GM08714 (cell line): Measurements from ENCODE around the gene ANKRD40CL.

Experiments
- H3K4me3 ChIP-seq: fragments of 200-500 bp; sonication (Bioruptor generic); 2 replicates; pipeline ENCODE4 v1.5.1; 2014; ENCODE audit warnings: mild to moderate bottlenecking, low read length, inconsistent platforms
- ZNF274 ChIP-seq: IDR thresholded peaks from 2 replicates; pipeline ENCODE4 v1.6.1; 2012; ENCODE audit warnings: mild to moderate bottlenecking, low read depth, low read length

ANKRD40CL gene

DNA sequence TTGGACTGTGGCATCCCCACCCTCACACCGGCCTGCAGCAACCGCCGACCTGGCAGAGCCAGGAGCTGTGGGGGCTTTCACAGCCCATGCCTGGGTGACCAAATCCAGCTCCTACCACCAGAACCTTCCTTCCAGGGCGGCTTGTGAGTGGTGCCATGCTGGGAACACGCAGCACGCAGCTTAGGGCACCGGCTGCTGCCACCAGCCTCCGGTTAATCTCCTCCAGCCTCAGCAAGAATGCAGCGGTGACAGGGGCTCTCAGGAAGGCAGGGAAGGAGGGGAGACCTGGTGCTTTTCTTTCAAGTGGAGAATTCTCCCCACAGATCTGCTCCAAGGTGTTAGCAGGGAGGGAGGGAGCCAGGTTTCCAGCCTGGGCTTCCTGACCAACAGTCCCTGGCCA, 32.3 kb upstream of the ANKRD40CL start:
- no peak overlapping the region for H3K4me3 ChIP-seq
- TF ChIP-seq ZNF274: no peak

DNA sequence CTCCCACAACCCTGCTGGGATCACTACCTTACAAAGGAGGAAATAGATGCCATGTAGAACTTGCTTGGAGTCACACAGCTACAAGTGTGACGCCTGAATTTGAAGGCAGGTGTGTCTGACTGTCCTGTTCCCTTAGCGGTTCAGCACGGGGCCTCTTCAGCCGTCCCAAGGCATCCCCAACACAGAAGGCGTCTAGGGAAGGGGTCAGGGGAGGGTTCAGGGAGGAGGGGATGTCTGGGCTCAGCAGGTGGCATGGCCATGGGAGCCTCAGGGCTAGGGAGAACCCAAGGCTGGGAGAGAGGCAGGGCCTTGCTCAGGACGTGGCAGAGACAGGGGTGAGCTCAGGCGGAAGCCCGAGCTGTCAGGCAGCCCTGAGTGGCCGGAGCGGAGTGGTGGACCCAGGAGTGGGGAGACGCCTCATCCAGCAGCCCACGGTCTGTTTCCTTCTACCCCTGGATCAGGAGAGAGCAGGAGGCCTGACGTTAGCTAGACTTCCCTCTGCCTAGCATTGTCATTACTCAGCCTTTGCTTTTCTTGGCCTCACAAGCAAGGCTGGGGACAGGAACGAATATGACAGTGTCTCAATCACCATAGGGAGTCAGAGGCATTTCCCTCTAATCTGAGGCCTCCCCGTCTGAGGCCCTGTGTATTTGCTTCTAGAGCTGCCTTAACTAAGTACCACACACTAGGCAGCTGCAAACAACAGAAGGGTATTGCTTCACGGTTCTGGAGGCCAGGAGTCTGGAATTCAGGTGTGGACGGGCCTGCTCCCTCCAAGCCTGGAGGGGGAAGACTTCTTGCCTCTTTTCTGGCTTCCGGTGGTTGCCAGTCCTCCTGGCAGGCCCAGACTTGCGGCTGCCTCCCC, 31.3 kb upstream of the ANKRD40CL start:
- no peak for TF ChIP-seq ZNF274
- no peak overlapping the region for H3K4me3 ChIP-seq

DNA sequence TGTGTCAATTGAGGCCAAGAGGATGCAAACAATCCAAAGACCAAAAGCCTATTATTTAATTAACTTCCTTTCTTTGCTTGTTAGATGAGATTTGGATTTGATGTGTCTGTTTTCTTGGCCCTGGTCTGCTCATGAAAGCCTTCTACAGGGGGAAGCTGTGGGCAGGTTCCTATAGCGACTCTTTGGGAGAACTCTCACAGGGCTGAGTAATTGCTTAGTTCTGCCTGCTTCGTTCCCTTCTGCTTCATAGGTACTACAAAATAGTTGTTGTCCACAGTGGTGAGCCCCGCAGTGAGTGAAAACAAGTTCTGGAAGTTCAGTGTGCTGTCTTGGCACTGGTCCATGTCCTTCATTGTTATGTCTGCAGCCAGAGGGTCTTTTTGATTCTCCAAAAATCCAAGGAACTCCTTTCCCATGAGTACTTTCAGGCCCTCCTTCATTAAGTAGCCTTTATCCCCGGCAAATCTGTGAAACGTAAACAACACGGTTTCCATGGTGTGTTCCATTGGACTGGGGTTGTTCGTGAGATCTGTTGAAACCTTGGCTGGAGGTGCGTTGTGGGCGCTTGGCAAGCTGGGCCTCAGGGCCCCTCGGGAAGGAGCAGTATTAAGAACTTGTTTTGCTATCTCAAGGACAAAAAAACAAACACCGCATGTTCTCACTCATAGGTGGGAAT, 30.0 kb upstream of the ANKRD40CL start:
- no peak for TF ChIP-seq ZNF274
- no peak overlapping the region for H3K4me3 ChIP-seq

DNA sequence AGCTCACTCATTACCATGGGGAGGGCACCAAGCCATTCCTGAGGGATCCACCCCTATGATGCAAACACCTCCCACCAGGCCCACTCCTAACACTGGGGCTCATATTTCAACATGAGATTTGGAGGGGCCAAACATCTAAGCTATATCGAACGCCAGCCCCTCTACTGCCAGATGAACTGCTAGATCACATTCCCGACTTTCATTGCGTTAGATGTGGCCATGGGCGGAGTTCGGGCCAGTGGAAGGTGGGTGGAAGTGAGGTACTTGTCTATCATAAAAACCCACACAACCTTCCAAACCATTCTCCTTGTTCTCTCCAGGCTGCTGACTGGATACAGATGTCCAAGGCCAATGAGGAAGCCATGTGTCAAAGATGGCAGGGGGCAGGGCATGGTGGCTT, 27.0 kb upstream of the ANKRD40CL start:
- TF ChIP-seq ZNF274: no peak
- no peak overlapping the region for H3K4me3 ChIP-seq

DNA sequence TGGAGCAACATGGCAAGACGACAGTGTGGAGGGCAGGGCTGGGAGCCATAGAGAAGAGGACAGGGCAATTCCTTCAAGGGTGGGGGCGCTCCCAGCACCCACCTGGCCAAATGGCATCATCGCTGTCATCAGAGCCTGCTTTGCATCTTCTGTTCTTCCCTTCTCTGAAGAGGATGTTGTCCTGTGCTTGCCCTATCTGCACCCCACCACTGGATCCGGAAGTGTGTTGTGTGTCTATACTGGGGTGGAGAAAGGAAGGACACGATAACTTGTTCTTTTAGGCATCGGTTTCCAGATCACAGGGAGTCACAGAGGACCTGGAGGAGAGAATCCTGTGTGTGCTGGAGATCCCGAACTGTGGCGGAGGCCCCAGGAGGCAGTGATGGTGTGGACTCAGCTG, 25.7 kb upstream of the ANKRD40CL start:
- TF ChIP-seq ZNF274: no peak
- no peak overlapping the region for H3K4me3 ChIP-seq

DNA sequence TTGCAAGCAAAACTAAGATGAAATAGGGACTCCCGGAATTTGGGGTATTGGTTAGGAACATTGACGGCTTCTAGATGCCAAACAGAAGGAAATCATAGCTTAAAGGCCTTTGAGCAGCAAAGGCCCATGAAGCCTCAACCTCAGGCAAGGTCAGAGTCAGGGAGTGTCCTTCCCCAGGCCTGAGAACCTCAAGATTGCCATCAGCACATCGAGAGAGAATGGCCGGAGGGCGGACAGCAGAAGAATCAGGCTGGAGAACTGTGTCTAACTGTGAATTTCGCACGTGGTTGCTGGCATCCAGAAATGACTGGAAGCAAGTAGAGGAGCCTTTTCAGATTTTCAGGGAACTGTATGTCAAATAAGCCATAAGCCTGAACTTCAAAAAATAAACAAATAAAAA, 24.8 kb upstream of the ANKRD40CL start:
- TF ChIP-seq ZNF274: no peak
- no peak overlapping the region for H3K4me3 ChIP-seq

DNA sequence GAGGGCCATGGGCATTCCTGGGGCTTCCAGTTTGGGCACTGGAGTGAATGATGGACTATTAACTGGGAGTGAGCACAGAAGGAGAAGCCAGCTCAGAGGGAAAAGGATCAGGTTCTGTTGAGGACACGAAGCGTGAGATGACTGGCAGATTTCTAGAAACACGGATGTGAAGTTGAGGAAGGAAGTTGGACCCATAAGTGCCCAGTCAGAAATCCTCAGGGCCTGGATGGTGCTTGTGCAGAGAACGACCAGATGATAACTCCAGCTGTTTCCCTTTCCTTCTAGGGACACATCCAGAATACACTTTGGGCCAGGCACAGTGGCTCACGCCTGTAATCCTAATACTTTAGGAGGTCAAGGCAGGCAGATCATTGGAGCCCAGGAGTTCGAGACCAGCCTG, 23.3 kb upstream of the ANKRD40CL start:
- TF ChIP-seq ZNF274: no peak
- no peak overlapping the region for H3K4me3 ChIP-seq

DNA sequence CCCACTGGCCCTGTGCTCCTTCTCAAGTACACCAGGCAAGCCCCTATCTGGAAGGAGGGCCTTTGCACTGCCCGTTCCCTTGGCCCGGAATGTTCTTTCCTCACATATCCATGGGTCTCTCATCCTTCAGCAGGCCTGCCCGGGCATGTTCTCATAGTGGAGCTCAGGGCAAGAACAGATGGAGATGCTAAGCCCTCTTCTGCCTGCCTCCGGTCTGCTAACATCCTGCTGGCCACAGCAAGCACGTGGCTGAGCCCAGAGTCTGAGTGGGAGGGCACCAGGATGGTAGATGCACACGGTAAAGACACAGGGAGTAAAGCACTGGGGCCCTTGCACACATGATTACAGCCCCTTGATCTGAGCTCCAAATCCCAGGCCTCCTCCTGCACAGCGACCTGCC, 19.8 kb upstream of the ANKRD40CL start:
- no peak overlapping the region for H3K4me3 ChIP-seq
- TF ChIP-seq ZNF274: no peak

DNA sequence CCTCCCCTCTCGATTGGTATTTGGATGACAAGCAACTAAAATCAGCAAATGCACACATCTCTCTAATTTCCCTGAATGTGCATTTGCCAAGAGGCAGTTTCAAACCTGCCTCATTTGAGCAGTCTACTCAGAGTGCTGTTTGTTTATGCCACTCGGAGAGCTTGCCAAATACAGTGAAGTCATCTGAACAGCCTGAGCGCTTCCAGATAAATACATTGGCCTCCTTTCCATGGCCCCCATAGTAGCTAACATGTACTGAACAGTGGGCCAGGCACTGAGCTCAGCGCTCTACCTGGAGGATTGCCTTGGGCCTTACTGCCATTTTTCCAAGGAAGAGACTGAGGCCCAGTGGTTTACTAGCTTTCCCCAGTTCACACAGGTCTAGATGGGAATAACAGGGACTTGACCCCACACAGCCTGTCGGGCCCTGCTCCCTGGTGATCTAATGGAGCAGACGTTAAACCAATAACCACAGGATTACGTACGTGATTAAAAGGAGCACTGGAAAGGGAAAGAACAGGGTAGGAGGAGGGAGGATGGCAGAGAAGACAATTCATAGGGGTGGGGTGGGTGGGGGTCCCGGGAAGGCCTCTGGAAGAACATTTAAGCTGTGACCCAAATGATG, 18.7 kb upstream of the ANKRD40CL start:
- no peak for TF ChIP-seq ZNF274
- no peak overlapping the region for H3K4me3 ChIP-seq

DNA sequence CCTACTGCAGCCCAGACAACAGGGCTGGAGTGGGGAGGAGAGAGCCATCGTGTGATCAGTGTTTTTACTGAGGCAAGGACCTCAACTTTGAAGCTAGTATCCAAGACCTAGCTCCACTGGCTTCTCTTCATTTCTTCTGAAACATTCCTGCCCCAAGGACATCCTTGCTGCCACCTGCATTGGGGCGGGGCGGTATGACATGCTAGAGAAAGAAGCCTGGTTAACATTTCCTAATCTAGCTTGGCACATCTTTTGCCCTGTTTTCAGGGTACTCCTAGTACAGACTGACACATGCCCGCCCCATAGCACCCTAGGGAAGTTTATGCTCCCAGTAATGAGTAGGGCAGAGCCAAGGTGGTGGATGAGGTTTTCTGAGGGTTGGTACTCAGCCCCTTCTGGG, 17.8 kb upstream of the ANKRD40CL start:
- H3K4me3 ChIP-seq: no peak overlapping the region
- TF ChIP-seq ZNF274: no peak

DNA sequence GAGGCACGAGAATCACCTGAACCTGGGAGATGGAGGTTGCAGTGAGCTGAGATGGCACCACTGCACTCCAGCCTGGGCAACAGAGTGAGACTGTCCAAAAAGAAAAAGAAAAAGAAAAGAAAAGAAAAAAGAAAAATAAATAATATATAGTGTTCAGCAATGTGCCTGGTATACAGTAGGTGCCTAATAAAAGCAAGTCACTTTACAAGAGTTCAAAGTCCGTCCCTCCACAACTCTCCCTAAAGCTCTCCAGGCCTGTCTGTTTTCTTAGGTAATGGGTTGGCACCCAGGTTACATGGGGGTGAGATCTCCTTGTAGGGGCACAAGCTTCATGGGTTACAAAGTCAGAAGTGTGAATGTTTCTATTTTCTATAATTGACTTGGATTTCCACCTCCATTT, 16.6 kb upstream of the ANKRD40CL start:
- no peak for TF ChIP-seq ZNF274
- no peak overlapping the region for H3K4me3 ChIP-seq

DNA sequence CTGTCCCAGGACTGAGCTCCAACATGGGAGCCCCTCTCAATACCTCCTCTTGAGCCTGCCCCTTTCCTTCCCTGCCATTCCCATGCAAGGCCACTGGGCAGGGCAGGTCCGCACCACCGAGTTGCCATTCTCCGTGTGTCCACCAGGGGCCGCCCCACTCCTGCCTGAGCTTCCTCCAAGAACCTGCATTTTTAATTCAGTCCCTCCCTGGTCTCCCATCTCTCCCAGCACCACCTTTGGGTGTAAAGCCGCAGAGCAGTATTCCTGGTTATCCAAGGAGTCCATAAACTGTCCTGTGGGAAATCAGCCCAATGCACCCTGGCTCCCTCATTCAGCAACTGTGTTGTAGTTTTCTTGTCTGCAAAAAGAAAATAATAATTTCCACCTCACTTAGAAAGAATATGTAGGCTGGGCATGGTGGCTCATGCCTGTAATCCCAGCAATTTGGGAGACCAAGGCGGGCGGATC, 15.9 kb upstream of the ANKRD40CL start:
- no peak for TF ChIP-seq ZNF274
- H3K4me3 ChIP-seq: no peak overlapping the region

DNA sequence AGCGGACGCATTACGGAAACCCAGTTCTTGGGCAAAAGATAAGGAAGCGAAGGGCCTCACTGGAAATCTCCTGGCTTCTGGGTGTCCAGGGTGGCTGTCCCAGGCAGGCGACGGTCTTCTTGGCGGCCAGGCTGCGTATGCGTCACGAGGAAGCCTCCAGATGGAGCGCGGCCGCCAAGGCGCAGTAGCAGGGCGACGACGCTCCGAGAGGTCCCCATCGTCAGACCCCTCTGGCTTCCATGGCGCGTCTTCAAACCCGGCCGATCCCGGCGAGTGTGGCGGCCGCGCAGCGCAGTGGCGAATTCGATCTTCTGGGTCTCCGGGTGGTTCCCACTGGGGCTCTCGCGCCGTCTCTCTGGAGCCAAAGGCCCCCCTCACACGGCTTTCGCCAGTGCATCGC, 13.8 kb upstream of the ANKRD40CL start:
- TF ChIP-seq ZNF274: no peak
- H3K4me3 ChIP-seq: no peak overlapping the region

DNA sequence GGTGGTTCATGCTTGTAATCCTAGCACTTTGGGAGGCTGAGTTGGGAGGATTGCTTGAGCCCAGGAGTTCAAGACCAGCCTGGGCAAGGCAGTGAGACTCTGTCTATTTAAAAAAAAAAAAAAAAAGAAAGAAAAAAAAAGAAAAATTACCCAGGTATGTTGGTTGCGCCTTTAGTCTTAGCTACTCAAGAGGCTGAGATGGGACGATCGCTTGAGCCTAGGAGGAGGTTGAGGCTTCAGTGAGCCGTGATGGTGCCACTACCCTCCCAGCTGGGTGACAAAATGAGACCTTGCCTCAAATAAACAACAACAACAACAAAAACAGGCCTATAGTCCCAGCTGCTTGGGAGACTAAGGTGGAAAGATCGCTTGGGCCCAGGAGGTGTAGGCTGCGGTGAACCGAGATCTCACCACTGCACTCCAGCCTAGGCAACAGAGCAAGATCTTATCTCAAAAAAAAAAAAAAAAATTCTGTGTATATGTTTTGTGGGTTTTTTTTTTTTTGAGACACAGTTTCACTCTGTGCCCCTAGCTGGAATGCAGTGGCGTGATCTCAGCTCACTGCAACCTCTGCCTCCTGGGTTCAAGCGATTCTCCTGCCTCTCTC, 12.5 kb upstream of the ANKRD40CL start:
- no peak overlapping the region for H3K4me3 ChIP-seq
- no peak for TF ChIP-seq ZNF274
